Esophagus mucosa (tissue), 1 donor: ENCODE data around the gene SELP. TPM values are rescaled to one million over a fixed set of nuclear protein-coding genes. Genes with fewer than 3 reads are reported as not detected.

ENCODE experiments used
- ATAC-seq: fragments of 200-7000 bp; cut with Tn5 transposase; one replicate; pipeline ENCODE4 v1.9.1; 2020
- total RNA-seq: library from RNA; stranded (reverse); gene quantifications from one replicate; pipeline ENCODE4 v1.2.4, GENCODE V29; 2023
- donor health status: DM: yes; HTN: yes; CAD: no.

Gene SELP
- total RNA-seq, 1 donor from 2014 or later, result 5.3 TPM

GRCh38 chr1:169618367-169618766, 11.6 kb downstream of the SELP start:
- peak; percentile 18 for ATAC-seq

GRCh38 chr1:169615803-169616202, 14.1 kb downstream of the SELP start:
- ATAC-seq, result no peak

DNA sequence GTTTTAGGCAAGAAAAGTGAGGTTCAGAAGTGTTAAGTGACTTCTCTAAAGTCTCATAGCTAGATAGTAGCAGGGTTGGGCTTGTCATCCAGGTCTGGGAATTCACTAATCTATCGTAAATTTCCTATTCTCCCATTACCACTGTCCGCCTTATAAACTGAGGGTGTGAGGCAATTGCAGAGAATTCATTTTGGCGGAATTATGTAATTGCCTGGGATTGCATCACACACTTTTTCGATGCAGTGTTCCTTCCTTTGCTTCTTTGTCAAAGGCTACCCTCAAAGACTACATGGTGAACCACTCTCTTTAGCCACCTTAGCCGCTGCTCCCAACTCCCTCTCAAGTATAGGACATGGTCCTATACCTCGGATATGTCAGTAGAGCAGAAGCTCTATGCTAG, 19.1 kb downstream of the SELP start:
- no peak for ATAC-seq

DNA sequence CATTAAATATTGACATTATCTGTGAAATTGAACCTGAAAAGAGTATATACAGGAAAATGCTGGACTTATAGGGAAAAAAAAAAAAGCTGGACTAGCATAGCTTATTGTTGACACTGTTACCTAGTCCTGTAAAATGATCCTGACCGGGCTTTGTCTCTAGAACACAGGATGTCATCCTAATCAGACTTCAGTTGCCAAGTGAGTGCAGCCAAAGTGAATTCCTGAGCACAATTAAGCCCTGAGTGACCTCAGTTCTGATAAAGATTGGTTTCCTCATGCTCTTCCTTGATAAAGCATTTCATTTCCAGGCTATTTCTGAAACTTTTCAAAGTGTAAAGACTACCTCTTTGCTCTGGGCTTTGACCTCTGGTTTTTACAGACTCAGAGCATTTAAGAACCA, 19.8 kb downstream of the SELP start:
- ATAC-seq, result no peak

DNA sequence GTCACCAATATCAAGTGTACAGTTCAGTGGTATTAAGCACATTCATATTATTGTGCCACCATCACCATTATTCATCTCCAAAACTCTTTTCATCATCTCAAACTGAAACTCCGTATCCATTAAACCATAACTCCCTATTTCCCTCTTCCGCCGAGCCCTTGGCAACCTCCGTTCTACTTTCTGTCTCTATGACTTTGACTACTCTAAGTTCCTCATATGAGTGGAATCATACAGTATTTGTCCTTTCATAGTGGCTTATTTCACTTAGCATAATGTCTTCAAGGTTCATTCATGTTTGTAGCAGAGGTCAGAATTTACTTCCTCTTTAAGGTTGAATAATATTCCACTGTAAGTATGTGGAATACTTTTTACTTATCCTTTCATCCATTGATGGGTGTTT, 21.7 kb downstream of the SELP start:
- no peak for ATAC-seq

DNA sequence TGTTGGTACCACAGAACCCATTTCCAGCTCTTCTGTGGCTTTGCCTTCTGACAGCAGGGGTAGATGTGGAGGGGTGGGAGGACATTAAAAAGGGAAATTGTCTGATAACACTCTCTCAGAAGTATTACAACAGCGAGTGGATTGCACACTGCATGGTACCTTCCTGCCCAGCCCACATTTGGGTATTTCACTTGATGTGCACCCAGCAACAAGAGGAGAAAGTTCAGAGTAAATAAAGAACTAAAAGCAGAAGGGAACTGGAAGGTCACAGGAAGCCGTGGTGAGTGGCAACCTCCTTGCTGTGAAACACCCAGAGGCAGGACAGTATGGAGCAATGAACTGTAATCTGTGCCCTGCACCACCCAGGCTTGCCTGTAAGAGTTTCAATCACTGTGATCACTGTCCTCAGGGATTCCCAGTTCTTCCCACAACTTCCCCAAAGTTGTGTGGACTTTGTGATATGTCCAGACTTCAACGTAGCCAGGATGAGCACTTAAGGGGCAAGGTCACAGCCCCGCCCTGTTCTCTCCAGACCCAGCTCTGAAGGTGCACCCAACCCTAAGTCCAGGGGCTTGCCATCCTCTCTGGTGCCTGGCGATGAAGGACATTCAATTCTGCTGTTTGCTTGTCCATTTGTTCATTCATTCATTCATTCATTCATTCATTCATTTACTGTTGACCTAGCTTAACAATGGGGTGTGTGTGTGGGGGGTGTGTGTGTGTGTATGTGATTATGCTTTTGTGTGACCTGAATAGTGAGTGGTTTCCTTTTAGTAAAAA, 25.0 kb downstream of the SELP start:
- ATAC-seq, result peak; percentile 32

DNA sequence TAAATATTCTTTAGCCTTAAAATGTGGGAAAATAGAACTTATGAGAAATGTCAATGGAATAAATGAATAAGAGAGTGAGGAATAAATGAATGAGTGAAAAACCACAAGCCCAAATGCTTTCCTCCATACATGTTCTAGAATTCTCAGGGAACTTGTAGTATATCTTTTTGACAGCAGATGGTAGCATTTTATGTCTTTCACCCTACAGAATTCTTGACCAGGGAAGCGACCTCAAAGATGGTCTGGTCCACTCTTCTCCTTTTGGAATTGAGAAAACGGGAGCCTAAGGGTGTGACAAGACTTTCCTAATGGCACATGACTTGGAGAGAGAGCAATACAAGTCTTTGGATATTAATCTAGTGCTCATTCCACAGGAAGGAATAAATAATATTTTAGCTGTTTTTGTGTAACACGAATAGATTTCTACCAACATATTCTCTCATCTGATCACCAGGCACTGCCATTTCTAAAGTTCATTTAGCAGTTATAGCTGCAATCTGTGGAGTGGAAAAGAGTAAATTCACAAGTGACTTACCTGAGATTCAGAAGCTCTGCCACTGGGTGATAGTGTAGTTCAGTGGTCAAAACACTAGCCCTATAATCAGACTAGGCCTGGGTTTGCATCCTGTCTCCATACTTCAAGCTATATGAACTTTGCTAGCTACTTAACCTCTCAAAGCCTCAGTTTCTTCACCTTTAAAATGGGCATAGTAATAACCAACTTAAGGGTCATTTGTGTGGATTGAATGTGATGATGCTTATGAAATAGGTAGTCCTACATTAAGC, 28.6 kb downstream of the SELP start:
- no peak for ATAC-seq

GRCh38 chr1:169595764-169596711, 33.9 kb downstream of the SELP start:
- ATAC-seq, result peak; percentile 25

- no peak for ATAC-seq
Observed at GRCh38 chr1:169594391-169594790, 35.5 kb downstream of the SELP start.

DNA sequence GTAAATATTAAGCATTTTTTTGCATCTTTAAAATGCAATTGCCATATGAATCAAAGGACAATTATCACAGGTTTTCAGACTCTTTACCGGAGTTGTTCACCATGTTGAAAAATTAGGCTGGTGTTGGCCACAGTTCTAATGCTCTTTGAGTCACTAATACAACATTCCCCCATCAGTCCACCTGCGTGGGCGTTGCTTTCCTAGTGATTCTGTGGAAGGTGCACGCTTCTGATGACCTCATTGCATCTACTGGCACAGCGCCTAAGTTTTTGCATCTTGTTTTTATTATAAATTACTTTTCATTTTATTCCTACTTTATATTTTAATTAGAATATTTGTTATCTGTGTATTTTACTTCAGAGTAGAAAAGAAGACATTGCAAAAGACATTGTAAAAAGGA, 39.0 kb downstream of the SELP start:
- no peak for ATAC-seq

- ATAC-seq, result peak; percentile 56
Observed at GRCh38 chr1:169588785-169589485, 41.0 kb downstream of the SELP start.

DNA sequence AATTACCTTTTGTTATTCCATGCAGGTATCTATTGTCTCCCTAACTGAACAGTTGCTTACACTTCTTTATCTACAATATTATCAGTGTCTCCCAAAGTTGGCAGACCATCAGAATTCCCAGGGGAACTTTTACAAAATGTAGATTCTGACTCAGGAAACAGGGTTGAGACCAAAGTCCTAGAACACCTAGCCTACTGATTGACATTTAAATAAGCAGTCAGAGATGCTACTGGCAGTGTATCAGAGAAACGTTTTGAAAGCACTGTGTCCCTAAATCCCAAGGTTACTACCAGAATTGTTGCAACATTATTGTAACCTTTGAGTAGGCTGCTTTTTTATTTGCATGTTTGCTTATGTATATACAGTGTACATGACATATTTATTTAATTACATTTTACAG, 41.8 kb downstream of the SELP start:
- ATAC-seq, result no peak

GRCh38 chr1:169586395-169587255, 43.3 kb downstream of the SELP start, which contains the start of gene F5:
Gene F5, minus strand, starts transcription at chr1:169586481. Its CDS starts 95 bp downstream, at chr1:169586386.
- peak; percentile 92 for ATAC-seq

- ATAC-seq, result no peak
Observed at GRCh38 chr1:169586067-169586394, 43.9 kb downstream of the SELP start.

GRCh38 chr1:169585181-169585580, 44.7 kb downstream of the SELP start:
- no peak for ATAC-seq

- no peak for ATAC-seq
Observed at GRCh38 chr1:169584483-169585144, 45.3 kb downstream of the SELP start.

DNA sequence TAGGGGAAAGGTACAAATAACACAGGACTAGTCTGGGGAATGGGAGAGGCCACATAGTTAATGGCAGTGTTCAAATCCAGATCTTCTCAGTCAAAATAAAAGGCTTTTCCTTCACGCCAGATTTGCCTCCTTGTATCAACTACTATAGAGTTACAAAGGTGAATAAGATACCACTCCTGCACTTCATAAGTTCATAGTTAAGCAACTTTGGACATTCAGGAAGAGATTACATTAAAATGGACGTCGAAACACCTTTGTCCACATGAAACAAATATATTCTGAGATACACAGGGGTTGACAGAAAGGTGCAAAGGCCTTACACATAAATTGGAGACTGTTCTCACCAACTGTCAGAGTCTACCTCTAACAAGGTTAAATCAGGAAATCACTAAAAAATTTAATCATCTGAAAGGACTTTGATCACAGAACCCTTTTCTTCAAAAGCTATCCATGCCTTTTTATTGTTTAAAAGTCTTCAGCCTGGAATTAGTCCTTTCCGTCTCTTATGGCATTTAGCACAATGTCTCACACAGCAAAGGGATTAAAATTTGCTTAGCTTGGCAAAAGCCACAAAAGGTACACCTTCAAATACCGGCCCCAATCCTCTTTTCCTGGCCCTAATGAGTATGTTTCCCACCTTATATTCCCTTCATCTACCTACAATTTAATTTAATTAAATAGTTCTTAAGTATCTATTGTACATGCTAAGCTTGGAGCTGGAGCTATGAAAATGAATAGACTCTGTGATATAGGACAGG, 51.8 kb downstream of the SELP start:
- ATAC-seq, result no peak

DNA sequence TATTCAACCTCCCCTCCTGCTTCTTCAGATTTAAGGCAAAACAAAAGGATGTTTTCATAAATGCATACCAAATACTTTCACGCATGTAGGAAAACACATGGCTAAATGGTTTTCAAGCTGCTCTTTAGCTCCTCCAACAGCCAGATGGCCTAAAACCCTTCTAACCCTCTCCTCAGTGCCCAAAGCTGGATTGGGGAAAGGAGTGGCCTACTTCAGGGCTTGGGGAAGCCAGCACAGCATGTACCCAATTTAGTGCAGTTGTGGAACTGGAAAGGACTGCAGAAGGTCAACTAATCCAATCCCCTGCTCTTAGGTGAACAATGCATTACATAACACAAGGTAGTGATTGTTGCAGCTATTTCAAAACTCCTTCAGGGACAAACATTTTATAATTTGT, 53.0 kb downstream of the SELP start:
- no peak for ATAC-seq

GRCh38 chr1:169576241-169576934, 53.5 kb downstream of the SELP start:
- no peak for ATAC-seq
